HFF-Myc (cell line): Measurements from ENCODE around the gene ZNF280A.

Source experiments
- DNase-seq: peaks from one replicate; pipeline ENCODE4 v3.0.0-alpha.2; 2011; ENCODE audit warnings: low read depth; ENCODE audit errors: extremely low read depth
- H3K4me3 ChIP-seq: replicated peaks from 2 replicates; pipeline ENCODE4 v1.5.1; 2011; ENCODE audit warnings: low read depth, mild to moderate bottlenecking, control low read depth, low read length
- CTCF ChIP-seq: IDR thresholded peaks from 2 replicates; pipeline ENCODE4 v1.5.1; 2012; ENCODE audit warnings: mild to moderate bottlenecking, low read depth, low read length, control low read depth; ENCODE audit errors: missing control alignments

The ZNF280A gene

GRCh38 chr22:22467112-22467511, 53.0 kb downstream of the ZNF280A start:
- no peak for TF ChIP-seq CTCF
- DNase-seq, result no peak
- no peak overlapping the region for H3K4me3 ChIP-seq

GRCh38 chr22:22465782-22466181, 54.3 kb downstream of the ZNF280A start:
- TF ChIP-seq CTCF, result no peak
- no peak for DNase-seq

GRCh38 chr22:22465094-22465602, 54.9 kb downstream of the ZNF280A start:
- TF ChIP-seq CTCF, result no peak
- H3K4me3 ChIP-seq, result no peak overlapping the region
- DNase-seq, result no peak

More at GRCh38 chr22:22465782-22466181, 54.3 kb downstream of the ZNF280A start:
- no peak overlapping the region for H3K4me3 ChIP-seq

GRCh38 chr22:22464541-22465054, 55.5 kb downstream of the ZNF280A start:
- no peak for TF ChIP-seq CTCF
- H3K4me3 ChIP-seq, result no peak overlapping the region
- no peak for DNase-seq

GRCh38 chr22:22463855-22464540, 56.1 kb downstream of the ZNF280A start:
- peak; percentile 61 for TF ChIP-seq CTCF
- peak; percentile 54 for DNase-seq

More at GRCh38 chr22:22463855-22464540, 56.1 kb downstream of the ZNF280A start:
- H3K4me3 ChIP-seq, result no peak overlapping the region
